T47D (cell line): ENCODE results near the gene ATXN7L1.
A peak's percentile ranks its signal among the peaks of the same experiment; 100 is the strongest.

Source experiments
- DNase-seq, 2 experiments: peaks; one replicate each; pipeline versions ENCODE4 v3.0.0 to v3.0.0-alpha.2; 2011 to 2012; ENCODE audit warnings: low read depth in 1 of 2, low spot score in 1 of 2
- JUND ChIP-seq: IDR thresholded peaks from 2 replicates; pipeline ENCODE4 v1.6.1; 2012; ENCODE audit warnings: low read depth
- in situ Hi-C: cut with HindIII; loops from 2 replicates; pipeline ENCODE4 v1.10.0; 2016; ENCODE audit warnings: low sequenced_read_pairs, low pct_unique_long_range_greater_than_20kb

The ATXN7L1 gene

DNA sequence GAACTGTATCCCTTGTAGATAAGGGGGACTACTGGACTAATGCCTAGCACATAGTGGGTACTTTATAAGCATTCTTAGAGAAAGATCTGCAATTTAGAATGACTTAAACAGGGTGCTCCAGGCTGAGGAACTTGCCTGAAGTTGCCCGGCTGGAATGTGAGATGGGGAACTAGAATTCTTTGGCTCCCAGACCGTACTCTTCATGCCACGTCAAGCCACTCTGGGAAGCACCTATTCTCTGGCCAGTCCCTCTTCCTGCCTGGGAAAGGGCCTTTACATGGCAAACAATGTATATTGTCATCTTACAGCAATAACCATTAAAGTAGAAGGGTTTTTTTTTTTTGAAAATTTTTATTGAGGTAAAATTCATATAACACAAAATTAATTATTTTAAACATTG lies 34.5 kb downstream of the ATXN7L1 start:
- TF ChIP-seq JUND: no peak
- in situ Hi-C loops: no loop called here
- DNase-seq: no peak

DNA sequence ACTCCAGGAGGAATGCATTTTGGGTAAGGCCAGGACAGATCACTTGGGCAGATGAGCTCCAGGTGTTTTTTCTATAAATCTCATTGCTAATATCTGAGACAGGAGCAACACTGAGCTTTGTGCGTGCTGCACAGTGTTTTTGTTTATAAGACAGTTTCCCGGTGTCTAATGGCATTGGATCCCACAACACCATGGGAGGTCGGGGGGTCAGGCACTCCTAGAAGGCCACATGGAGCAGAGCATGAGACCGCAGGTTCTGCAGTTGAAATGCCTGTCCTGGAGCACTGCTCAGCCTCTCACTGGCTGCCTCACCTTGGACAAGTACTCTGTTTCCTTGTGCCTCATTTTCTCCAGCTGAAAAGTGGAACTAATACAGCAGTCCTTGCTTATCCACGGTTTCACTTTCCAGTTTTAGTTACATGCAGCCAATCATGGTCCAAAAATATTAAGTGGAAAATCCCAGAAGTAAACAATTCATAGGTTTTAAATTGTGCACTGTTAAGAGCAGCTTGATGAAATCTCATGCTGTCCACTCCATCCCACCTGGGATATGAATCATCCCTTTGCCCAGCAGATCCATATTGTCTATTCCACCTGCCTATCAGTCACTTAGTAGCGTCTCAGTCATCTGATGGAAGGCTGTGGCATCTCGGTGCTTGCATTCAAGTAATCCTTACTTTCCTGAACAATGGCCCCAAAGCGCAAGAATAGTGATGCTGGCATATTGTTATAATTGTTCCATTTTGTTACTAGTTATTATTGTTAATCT lies 35.2 kb downstream of the ATXN7L1 start:
- DNase-seq: no peak
- no peak for TF ChIP-seq JUND
- in situ Hi-C loops: no loop called here

DNA sequence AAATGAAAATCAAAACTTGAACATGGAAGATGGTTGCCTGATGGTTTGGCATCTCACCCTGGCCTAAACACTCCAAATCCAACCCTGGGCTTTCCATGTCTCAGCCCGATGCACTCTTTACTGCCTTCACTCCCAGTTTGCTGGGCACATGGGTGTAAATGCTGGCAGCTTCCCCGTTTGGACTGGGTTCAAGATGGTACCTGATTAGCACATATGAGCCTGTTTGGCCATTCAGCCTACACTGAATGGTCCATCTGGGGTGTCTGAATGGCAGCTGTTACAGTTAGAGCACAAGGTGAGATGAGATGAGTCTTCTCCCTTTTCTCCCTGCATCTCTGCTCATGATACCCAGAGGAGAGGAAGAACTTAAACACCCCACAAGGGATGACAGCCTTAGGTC lies 37.1 kb downstream of the ATXN7L1 start:
- in situ Hi-C loops: no loop called here
- TF ChIP-seq JUND: no peak
- DNase-seq: no peak

DNA sequence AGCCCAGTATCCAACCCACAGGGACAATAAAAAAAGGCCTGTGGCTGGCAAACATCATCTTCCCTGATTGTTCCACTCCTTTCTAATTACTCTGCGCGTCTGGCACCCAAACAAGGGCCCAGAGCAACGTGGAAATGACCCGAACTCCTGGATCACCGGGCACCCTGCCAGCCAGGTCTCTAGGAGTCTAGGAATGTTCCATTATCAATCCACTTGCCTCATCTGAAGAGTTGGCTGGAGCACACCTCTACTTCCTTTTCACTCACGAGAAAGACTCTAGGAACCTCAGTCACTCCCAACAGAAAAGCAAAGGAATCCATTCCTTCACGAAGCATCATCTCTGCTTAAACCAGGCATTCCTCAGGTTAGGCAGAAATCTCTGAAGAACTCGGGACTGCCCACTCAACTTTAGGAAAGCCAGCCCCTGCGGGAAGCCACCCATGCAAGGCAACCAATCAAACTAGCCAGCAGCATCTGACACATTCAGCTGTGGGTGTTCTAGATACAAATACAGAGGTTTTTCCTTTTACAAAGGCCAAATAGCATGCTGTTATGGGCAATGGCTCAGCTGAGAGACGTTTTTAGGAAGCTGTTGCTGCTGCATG lies 37.7 kb downstream of the ATXN7L1 start:
- no peak for DNase-seq
- no peak for TF ChIP-seq JUND
- in situ Hi-C loops: no loop called here

DNA sequence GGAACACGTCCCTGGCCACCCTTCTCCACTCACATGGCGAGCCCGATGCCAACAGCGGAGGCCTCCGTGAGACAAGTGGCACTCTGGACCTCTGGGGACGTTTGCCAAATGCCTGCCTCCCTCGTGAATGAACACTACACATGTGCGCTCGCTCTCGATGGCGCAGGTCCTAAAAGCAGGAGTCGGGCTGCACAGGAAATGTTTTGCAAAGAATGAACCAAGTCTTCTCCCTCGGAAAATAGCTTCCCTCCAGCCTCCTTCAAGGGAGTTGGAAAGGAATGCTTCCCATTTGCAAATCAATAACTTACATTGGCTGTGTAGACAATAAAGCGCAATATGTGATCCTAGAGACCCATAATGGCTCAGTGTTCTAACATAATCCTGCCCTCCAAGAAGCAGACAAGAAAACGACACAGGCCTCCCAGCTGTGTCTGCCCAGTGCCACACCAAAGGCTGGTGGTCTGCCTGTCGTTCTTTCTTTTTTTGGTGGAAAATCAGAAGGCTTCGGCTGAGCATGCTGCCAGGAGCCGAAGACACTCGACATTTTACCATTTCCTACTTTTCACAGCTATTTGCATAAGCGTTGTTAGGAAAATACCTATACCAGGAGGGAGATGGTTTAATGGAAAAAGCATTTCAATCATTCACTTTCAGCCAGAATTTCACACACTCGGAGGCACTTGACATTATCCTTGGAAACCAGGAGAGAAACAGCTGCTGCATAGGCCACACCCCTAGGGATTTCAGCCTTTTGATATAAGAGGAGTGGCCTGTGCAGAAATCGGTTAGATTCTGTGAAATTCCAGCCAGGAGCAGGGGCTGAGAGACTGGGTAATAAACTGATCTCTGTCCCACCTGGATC lies 38.4 kb downstream of the ATXN7L1 start:
- in situ Hi-C loops: no loop called here
- DNase-seq: no peak

DNA sequence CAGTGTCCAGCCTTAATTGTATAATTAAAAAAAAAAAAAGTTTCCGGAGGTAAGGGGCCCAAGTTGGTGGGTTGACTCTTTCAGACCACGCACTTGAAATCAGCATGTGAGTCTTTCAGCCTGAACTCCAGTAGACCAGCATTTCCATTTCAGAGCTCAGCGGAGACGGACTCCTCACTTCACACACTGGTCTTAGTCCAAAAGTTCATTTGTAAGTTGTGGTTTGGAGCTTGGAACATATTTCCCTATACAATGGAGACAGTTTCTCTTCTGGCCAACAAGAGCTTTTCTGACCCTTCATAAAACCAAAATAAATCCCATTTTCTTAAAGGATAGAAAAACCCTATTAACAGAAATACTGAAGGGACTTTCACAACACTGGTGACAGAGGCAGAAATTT lies 41.0 kb downstream of the ATXN7L1 start:
- no peak for DNase-seq
- no peak for TF ChIP-seq JUND
- in situ Hi-C loops: no loop called here

More for the DNA sequence above, 38.4 kb downstream of the ATXN7L1 start:
- TF ChIP-seq JUND: no peak

DNA sequence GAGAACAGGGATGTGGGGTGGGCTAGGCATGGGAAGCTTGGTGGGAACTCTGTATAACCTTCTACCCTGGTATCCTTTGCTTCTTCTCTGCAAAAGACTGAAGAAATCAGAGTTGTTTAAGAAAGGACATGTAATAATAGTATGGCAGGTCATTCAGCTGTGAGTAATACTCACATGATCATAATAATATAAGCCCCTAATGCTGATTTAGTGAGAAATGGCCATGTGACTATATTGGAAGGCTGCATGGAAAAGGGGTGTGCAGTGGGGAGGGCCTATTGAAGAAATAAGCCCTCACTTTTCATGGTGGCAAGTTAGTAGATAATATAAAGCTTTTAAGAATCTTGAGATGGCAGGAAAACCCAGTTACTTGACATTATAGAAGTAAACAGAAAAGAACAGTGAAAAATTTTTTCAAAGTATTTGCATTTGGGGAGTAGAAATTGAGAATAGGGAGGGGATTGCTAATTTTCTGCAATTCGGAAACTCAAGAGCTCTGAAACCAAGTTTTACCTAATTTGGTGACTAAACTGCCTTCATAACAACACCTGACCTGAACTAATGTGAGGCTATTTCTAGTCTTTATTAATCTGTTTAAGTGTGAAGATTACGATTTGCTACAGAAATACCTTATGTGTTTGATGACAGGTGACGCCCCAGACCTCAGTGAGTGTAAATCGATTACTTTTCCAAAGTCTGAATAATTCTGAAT lies 44.4 kb downstream of the ATXN7L1 start:
- TF ChIP-seq JUND: no peak
- in situ Hi-C loops: no loop called here
- no peak for DNase-seq

DNA sequence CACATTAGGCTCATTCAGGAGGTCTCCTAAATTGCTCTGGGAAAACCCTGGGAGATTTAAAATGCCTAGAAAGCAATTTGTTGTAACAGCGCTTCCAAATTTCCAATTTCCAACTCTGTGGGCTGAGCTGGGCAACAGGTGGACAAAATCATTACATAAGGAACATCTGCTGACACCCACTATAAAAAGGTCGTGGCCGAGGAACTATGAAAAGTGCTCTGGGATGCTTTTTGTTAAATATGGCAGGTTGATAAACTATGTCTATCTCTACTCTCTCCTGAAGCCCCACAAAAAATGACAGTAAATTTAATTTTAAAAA lies 45.1 kb downstream of the ATXN7L1 start:
- in situ Hi-C loops: no loop called here
- no peak for DNase-seq
- TF ChIP-seq JUND: no peak

GRCh38 chr7:105830405-105831301 lies 45.7 kb downstream of the ATXN7L1 start:
- peak in 1 of 2 experiments; percentile 43 for DNase-seq
- TF ChIP-seq JUND: no peak
- in situ Hi-C loops: no loop called here

GRCh38 chr7:105829681-105830322 lies 46.6 kb downstream of the ATXN7L1 start:
- DNase-seq: no peak
- TF ChIP-seq JUND: no peak
- in situ Hi-C loops: no loop called here

GRCh38 chr7:105828141-105828540 lies 48.3 kb downstream of the ATXN7L1 start:
- TF ChIP-seq JUND: no peak
- in situ Hi-C loops: no loop called here
- no peak for DNase-seq
